Panc1 (cell line): ENCODE data around the gene RNF11. TPM values are rescaled to one million over a fixed set of nuclear protein-coding genes. Genes with fewer than 3 reads are reported as not detected.

Experiments used
- ATAC-seq: fragments of 200-7000 bp; cut with Tn5 transposase; 2 replicates; pipeline ENCODE4 v1.9.1; 2020; ENCODE audit warnings: mild to moderate bottlenecking, moderate library complexity
- BruUV-seq: library from RNA; stranded (reverse); fragments of 400-500 nt; replicated peaks from 2 replicates; lab custom pipeline; 2021; lab: Mats Ljungman, UMichigan
- CTCF ChIA-PET: fragments of 300-600 bp; sonication (Branson Sonifier 250); formaldehyde crosslinking; loops from one replicate; lab custom pipeline; 2022; ENCODE audit warnings: antibody characterized with exemption; lab: Charles Lee
- POLR2A ChIA-PET: fragments of 300-600 bp; sonication (Branson Sonifier 250); formaldehyde crosslinking; loops from one replicate; lab custom pipeline; 2022; ENCODE audit warnings: antibody characterized with exemption; lab: Charles Lee
- DNase-seq: peaks from one replicate; pipeline ENCODE4 v3.0.0-alpha.2; 2010; ENCODE audit warnings: low read depth, low spot score
- H3K27ac ChIP-seq: 2 replicates; pipeline ENCODE4 v1.5.1; 2011; ENCODE audit warnings: mild to moderate bottlenecking, low read length, inconsistent platforms
- H3K27me3 ChIP-seq: fragments of 200-500 bp; sonication (Bioruptor generic); 2 replicates; pipeline ENCODE4 v1.6.0; 2014; ENCODE audit warnings: low read length, inconsistent platforms; ENCODE audit not compliant: control insufficient read depth, insufficient read depth
- H3K36me3 ChIP-seq: fragments of 200-500 bp; sonication (Bioruptor generic); 2 replicates; pipeline ENCODE4 v1.5.1; 2014; ENCODE audit warnings: inconsistent platforms, mild to moderate bottlenecking, low read length, moderate library complexity; ENCODE audit not compliant: control insufficient read depth, insufficient read depth
- H3K4me1 ChIP-seq: 2 replicates; pipeline ENCODE4 v1.5.1; 2011; ENCODE audit warnings: inconsistent platforms, mild to moderate bottlenecking, low read length, moderate library complexity; ENCODE audit not compliant: control insufficient read depth, insufficient read depth
- H3K4me3 ChIP-seq, 2 experiments: 2 replicates each; pipeline ENCODE4 v1.5.1; 2011 to 2012; ENCODE audit warnings: low read depth in 2 of 2, low read length in 2 of 2, mild to moderate bottlenecking in 2 of 2, inconsistent platforms in 1 of 2, moderate library complexity in 1 of 2
- H3K9me3 ChIP-seq: fragments of 200-500 bp; sonication (Bioruptor generic); 2 replicates; pipeline ENCODE4 v1.5.1; 2014; ENCODE audit warnings: low read depth, mild to moderate bottlenecking, inconsistent platforms, low read length, moderate library complexity; ENCODE audit not compliant: control insufficient read depth, insufficient read depth
- POLR2AphosphoS5 ChIP-seq: IDR thresholded peaks from 2 replicates; pipeline ENCODE4 v1.6.1; 2012; ENCODE audit warnings: mild to moderate bottlenecking, low read depth, low read length, moderate library complexity
- SIN3A ChIP-seq: IDR thresholded peaks from 2 replicates; pipeline ENCODE4 v1.6.1; 2012; ENCODE audit warnings: low read depth, mild to moderate bottlenecking, low read length, moderate library complexity, borderline replicate concordance; ENCODE audit not compliant: insufficient read depth
- TCF7L2 ChIP-seq: IDR thresholded peaks from 2 replicates; pipeline ENCODE4 v1.6.1; 2011; ENCODE audit warnings: mild to moderate bottlenecking, low read depth, low read length, inconsistent platforms
- in situ Hi-C: cut with HindIII; loops from 2 replicates; pipeline ENCODE4 v1.10.0; 2016; ENCODE audit warnings: low sequenced_read_pairs, low pct_unique_long_range_greater_than_20kb
- intact Hi-C: fragments of 100-400 bp; cut with micrococcal nuclease; formaldehyde crosslinking; loops from one replicate; pipeline ENCODE4 v1.10.0; 2022; ENCODE audit not compliant: unreplicated experiment
- total RNA-seq: library from RNA; stranded (reverse); gene quantifications from one replicate; pipeline ENCODE4 v1.2.1, GENCODE V29; 2021; ENCODE audit not compliant: unreplicated experiment
- TF ChIP-seq, protein P1 (sequence below): fragments of 450-650 bp; IDR thresholded peaks from 2 replicates; pipeline ENCODE4 v1.5.1; 2017; ENCODE audit warnings: mild to moderate bottlenecking
- TF ChIP-seq, protein P2 (sequence below), 2 experiments: IDR thresholded peaks; 2 replicates each; pipeline ENCODE4 v1.6.1; 2011 to 2012; ENCODE audit warnings: low read depth in 2 of 2, control low read depth in 1 of 2, low read length in 1 of 2, mild to moderate bottlenecking in 1 of 2, moderate library complexity in 1 of 2; ENCODE audit not compliant: insufficient read depth in 1 of 2

RNF11 gene
- total RNA-seq, 1 experiment from 2014 or later: 86.0 TPM

DNA sequence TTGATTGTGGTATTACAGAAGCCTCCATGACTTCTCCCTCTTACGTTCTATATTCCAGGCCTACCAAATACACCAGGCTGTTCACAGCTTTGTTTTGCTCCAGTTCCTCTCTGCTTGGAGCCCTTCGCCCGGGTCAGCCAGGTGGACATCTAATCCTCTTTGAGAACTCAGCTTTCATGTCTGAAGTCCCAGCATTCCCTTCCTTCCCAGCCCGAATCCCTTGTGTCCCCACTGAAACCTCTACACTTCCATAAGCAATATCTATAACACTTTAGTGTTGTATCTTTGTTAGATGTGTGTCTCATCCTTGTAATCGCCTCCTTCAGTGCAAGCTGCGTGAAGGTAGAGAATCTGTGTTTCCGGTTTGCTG lies 1.9 kb downstream of the RNF11 start:
- peaks cover 21% of the 10 kb centered on the region for H3K4me1 ChIP-seq
- H3K27ac ChIP-seq: peak overlapping the region; percentile 84
- ATAC-seq: no peak
- DNase-seq: no peak
- BruUV-seq: no TSS peak
- intact Hi-C loops (no loop called here), in situ Hi-C loops (no loop called here)
- ChIA-PET POLR2A (interaction anchor here (0.7 kb wide), 1 partner anchor 68 kb away, joined by 3 read pairs; no protein-coding TSS in a partner anchor), CTCF (no interaction called here)
- no peaks in the 10 kb centered on the region for H3K27me3 ChIP-seq
- H3K9me3 ChIP-seq: no peaks in the 10 kb centered on the region
- TF ChIP-seq TCF7L2: no peak
- TF ChIP-seq, protein P1, sequence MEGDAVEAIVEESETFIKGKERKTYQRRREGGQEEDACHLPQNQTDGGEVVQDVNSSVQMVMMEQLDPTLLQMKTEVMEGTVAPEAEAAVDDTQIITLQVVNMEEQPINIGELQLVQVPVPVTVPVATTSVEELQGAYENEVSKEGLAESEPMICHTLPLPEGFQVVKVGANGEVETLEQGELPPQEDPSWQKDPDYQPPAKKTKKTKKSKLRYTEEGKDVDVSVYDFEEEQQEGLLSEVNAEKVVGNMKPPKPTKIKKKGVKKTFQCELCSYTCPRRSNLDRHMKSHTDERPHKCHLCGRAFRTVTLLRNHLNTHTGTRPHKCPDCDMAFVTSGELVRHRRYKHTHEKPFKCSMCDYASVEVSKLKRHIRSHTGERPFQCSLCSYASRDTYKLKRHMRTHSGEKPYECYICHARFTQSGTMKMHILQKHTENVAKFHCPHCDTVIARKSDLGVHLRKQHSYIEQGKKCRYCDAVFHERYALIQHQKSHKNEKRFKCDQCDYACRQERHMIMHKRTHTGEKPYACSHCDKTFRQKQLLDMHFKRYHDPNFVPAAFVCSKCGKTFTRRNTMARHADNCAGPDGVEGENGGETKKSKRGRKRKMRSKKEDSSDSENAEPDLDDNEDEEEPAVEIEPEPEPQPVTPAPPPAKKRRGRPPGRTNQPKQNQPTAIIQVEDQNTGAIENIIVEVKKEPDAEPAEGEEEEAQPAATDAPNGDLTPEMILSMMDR: no peak
- no peak for TF ChIP-seq SIN3A
- TF ChIP-seq, protein P2, sequence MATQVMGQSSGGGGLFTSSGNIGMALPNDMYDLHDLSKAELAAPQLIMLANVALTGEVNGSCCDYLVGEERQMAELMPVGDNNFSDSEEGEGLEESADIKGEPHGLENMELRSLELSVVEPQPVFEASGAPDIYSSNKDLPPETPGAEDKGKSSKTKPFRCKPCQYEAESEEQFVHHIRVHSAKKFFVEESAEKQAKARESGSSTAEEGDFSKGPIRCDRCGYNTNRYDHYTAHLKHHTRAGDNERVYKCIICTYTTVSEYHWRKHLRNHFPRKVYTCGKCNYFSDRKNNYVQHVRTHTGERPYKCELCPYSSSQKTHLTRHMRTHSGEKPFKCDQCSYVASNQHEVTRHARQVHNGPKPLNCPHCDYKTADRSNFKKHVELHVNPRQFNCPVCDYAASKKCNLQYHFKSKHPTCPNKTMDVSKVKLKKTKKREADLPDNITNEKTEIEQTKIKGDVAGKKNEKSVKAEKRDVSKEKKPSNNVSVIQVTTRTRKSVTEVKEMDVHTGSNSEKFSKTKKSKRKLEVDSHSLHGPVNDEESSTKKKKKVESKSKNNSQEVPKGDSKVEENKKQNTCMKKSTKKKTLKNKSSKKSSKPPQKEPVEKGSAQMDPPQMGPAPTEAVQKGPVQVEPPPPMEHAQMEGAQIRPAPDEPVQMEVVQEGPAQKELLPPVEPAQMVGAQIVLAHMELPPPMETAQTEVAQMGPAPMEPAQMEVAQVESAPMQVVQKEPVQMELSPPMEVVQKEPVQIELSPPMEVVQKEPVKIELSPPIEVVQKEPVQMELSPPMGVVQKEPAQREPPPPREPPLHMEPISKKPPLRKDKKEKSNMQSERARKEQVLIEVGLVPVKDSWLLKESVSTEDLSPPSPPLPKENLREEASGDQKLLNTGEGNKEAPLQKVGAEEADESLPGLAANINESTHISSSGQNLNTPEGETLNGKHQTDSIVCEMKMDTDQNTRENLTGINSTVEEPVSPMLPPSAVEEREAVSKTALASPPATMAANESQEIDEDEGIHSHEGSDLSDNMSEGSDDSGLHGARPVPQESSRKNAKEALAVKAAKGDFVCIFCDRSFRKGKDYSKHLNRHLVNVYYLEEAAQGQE (IDR thresholded peaks at IDR 0.05; ENCODE audit: insufficient read depth in 1 of 2, low read depth in 2 of 2, low read length in 1 of 2): no peak
- no peak for TF ChIP-seq POLR2AphosphoS5
- H3K4me3 ChIP-seq: peak overlapping the region; percentile 88 to 98
- no peaks in the 10 kb centered on the region for H3K36me3 ChIP-seq

DNA sequence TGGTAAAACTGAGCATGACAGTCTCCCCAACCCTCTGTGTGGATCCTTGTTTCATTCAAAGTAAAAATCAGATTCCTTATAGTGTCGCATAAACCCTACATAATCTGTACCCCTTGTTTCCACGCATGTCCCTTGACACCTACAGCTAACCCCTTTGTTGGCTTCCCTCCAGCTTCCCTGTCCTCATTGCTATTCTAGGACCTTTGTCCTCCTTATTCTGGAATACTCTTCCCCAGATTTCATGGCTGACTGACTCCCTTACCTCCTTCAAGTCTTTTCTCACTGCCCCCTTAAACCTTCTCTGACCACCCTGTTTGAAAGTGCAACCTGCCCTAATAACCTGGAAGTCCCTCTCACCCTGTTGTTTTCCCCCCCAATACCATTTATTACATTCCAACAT lies 4.0 kb downstream of the RNF11 start:
- intact Hi-C loops: no loop called here
- DNase-seq: no peak
- in situ Hi-C loops: no loop called here
- no peak for ATAC-seq
- no peak overlapping the region for H3K4me3 ChIP-seq
- H3K4me1 ChIP-seq: peaks cover 15% of the 10 kb centered on the region
- H3K27me3 ChIP-seq: no peaks in the 10 kb centered on the region
- ChIA-PET POLR2A (no interaction called here), CTCF (no interaction called here)
- no peaks in the 10 kb centered on the region for H3K9me3 ChIP-seq
- H3K27ac ChIP-seq: no peak overlapping the region
- no TSS peak for BruUV-seq
- no peaks in the 10 kb centered on the region for H3K36me3 ChIP-seq
- TF ChIP-seq POLR2AphosphoS5: no peak
- TF ChIP-seq SIN3A: no peak
- TF ChIP-seq, protein P1: no peak
- no peak for TF ChIP-seq TCF7L2
- TF ChIP-seq, protein P2 (IDR thresholded peaks at IDR 0.05; ENCODE audit: insufficient read depth in 1 of 2, low read depth in 2 of 2, low read length in 1 of 2): no peak
